Ascending aorta (tissue), 2 donors: ENCODE measurements around the gene HLA-DOB. TPM values are rescaled to one million over a fixed set of nuclear protein-coding genes. Genes with fewer than 3 reads are reported as not detected.

Experiments
- DNase-seq, 2 donors: peaks; one replicate each; pipeline ENCODE4 v3.0.0-alpha.2; 2019; ENCODE audit warnings: low spot score in 2 of 2
- H3K27ac ChIP-seq, 2 donors: fragments of 200-600 bp; sonication (generic); one replicate each; pipeline ENCODE4 v1.5.1; 2016 to 2017; ENCODE audit warnings: mild to moderate bottlenecking in 1 of 2
- H3K27me3 ChIP-seq: fragments of 200-600 bp; sonication (generic); one replicate; pipeline ENCODE4 v1.5.1; 2017
- H3K36me3 ChIP-seq, 2 donors: fragments of 200-600 bp; sonication (generic); one replicate each; pipeline ENCODE4 v1.5.1; 2016
- H3K4me1 ChIP-seq, 2 donors: fragments of 200-600 bp; sonication (generic); one replicate each; pipeline ENCODE4 v1.5.1; 2016 to 2017; ENCODE audit warnings: mild to moderate bottlenecking in 1 of 2
- H3K4me3 ChIP-seq, 2 donors: fragments of 200-600 bp; sonication (generic); one replicate each; pipeline ENCODE4 v1.5.1; 2016 to 2017; ENCODE audit warnings: mild to moderate bottlenecking in 1 of 2
- H3K9me3 ChIP-seq, 2 donors: fragments of 200-600 bp; sonication (generic); one replicate each; pipeline ENCODE4 v1.5.1; 2016
- CTCF ChIP-seq, 3 experiments: fragments of 200-600 bp in 2 of 3; fragments of 450-650 bp in 1 of 3; sonication (generic) in 2 of 3; IDR thresholded peaks; one replicate each; pipeline ENCODE4 v1.5.1; 2016 to 2019; ENCODE audit warnings: antibody characterized with exemption in 3 of 3, mild to moderate bottlenecking in 1 of 3, moderate library complexity in 1 of 3
- intact Hi-C: fragments of 100-400 bp; cut with DNase I; formaldehyde crosslinking; loops from one replicate; pipeline ENCODE4 v1.15.1; 2023
- total RNA-seq: library from RNA; depleted of rRNA; stranded (reverse); fragments of >200 nt; gene quantifications from one replicate; pipeline ENCODE4 v1.1.0, GENCODE V29; 2016

The HLA-DOB gene
- total RNA-seq, 1 donor from 2014 or later, result not detected

GRCh38 chr6:32775071-32775470 is 41.7 kb downstream of the HLA-DOB start:
- DNase-seq, result no peak
- no peaks in the 10 kb centered on the region for H3K4me1 ChIP-seq
- H3K4me3 ChIP-seq, result no peak overlapping the region
- H3K27ac ChIP-seq, result no peak overlapping the region
- H3K9me3 ChIP-seq, result no peaks in the 10 kb centered on the region
- no peaks in the 10 kb centered on the region for H3K36me3 ChIP-seq
- no peak for TF ChIP-seq CTCF (IDR thresholded peaks at IDR 0.05)
- intact Hi-C loops, result no loop called here
- no peaks in the 10 kb centered on the region for H3K27me3 ChIP-seq

GRCh38 chr6:32774426-32774825 is 42.4 kb downstream of the HLA-DOB start:
- TF ChIP-seq CTCF (IDR thresholded peaks at IDR 0.05), result no peak
- Histone ChIP-seq H3K27ac (no peak overlapping the region), H3K4me1 (no peaks in the 10 kb centered on the region), H3K27me3 (no peaks in the 10 kb centered on the region), H3K4me3 (no peak overlapping the region), H3K9me3 (no peaks in the 10 kb centered on the region), H3K36me3 (no peaks in the 10 kb centered on the region)
- intact Hi-C loops, result no loop called here
- DNase-seq, result no peak

GRCh38 chr6:32772656-32773055 is 44.1 kb downstream of the HLA-DOB start:
- Histone ChIP-seq H3K27me3 (no peaks in the 10 kb centered on the region), H3K4me1 (no peaks in the 10 kb centered on the region)
- intact Hi-C loops, result no loop called here

GRCh38 chr6:32764048-32764447 is 52.8 kb downstream of the HLA-DOB start:
- intact Hi-C loops, result no loop called here
- TF ChIP-seq CTCF (IDR thresholded peaks at IDR 0.05), result no peak
- no peak for DNase-seq
- H3K27me3 ChIP-seq, result no peaks in the 10 kb centered on the region
- H3K9me3 ChIP-seq, result no peaks in the 10 kb centered on the region
- no peak overlapping the region for H3K27ac ChIP-seq
- no peak overlapping the region for H3K4me3 ChIP-seq
- no peaks in the 10 kb centered on the region for H3K4me1 ChIP-seq
- H3K36me3 ChIP-seq, result no peaks in the 10 kb centered on the region

More at GRCh38 chr6:32772656-32773055, 44.1 kb downstream of the HLA-DOB start:
- no peak for DNase-seq
- no peak overlapping the region for H3K27ac ChIP-seq
- H3K9me3 ChIP-seq, result no peaks in the 10 kb centered on the region
- H3K4me3 ChIP-seq, result no peak overlapping the region
- no peak for TF ChIP-seq CTCF (IDR thresholded peaks at IDR 0.05)
- no peaks in the 10 kb centered on the region for H3K36me3 ChIP-seq

GRCh38 chr6:32763421-32763820 is 53.4 kb downstream of the HLA-DOB start, which contains the start of gene HLA-DQB2:
TSS of gene HLA-DQB2 (minus strand) at chr6:32763532. CDS start at chr6:32763470, 62 bp downstream.
- DNase-seq, result no peak
- TF ChIP-seq CTCF (IDR thresholded peaks at IDR 0.05), result no peak
- Histone ChIP-seq H3K4me1 (no peaks in the 10 kb centered on the region), H3K9me3 (no peaks in the 10 kb centered on the region), H3K4me3 (no peak within 1 kb of the TSS), H3K27ac (no peak within 1 kb of the TSS), H3K27me3 (no peaks in the 10 kb centered on the region), H3K36me3 (no peaks in the 10 kb centered on the region)
- intact Hi-C loops, result no loop called here

Other genes starting within 250 kb of the HLA-DOB start
- 82.5 TPM for gene HLA-DRB1, start 227.2 kb downstream of the HLA-DOB start, total RNA-seq
- 2.0 TPM for gene HLA-DQA1, start 179.6 kb downstream of the HLA-DOB start, total RNA-seq
- 3.5 TPM for gene HLA-DQB1, start 150.3 kb downstream of the HLA-DOB start, total RNA-seq
- 2.2 TPM for gene HLA-DQA2, start 75.6 kb downstream of the HLA-DOB start, total RNA-seq
- 0.53 TPM for gene HLA-DQB2, start 53.5 kb downstream of the HLA-DOB start, total RNA-seq
- gene TAP2, start 21.7 kb upstream of the HLA-DOB start, total RNA-seq, result 26.7 TPM
- 18.4 TPM for gene PSMB8, start 27.0 kb upstream of the HLA-DOB start, total RNA-seq
- gene TAP1, start 36.7 kb upstream of the HLA-DOB start, total RNA-seq, result 51.2 TPM
- gene PSMB9, start 37.2 kb upstream of the HLA-DOB start, total RNA-seq, result 42.8 TPM
- gene HLA-DMB, start 124.0 kb upstream of the HLA-DOB start, total RNA-seq, result 26.8 TPM
- 28.0 TPM for gene HLA-DMA, start 136.1 kb upstream of the HLA-DOB start, total RNA-seq
- gene BRD2, start 151.6 kb upstream of the HLA-DOB start, total RNA-seq, result 140 TPM
- 358 TPM for gene HLA-DOA, start 192.6 kb upstream of the HLA-DOB start, total RNA-seq